Neuronal stem cell (in vitro differentiated cells): ENCODE results near the gene HBM.

ENCODE experiments used
- DNase-seq: peaks from one replicate; pipeline ENCODE4 v3.0.0-alpha.2; 2013; ENCODE audit warnings: low spot score
- H2AFZ ChIP-seq: one replicate; pipeline ENCODE4 v1.6.1; 2013; ENCODE audit warnings: mild to moderate bottlenecking, low read length, inconsistent platforms
- H2AK5ac ChIP-seq: 2 replicates; pipeline ENCODE4 v1.6.1; 2013; ENCODE audit warnings: low read depth, mild to moderate bottlenecking, inconsistent platforms, low read length, moderate library complexity, mixed read lengths
- H2BK120ac ChIP-seq: 2 replicates; pipeline ENCODE4 v1.6.1; 2013; ENCODE audit warnings: low read depth, mild to moderate bottlenecking, inconsistent platforms, low read length, moderate library complexity, mixed read lengths
- H2BK12ac ChIP-seq: one replicate; pipeline ENCODE4 v1.6.1; 2013; ENCODE audit warnings: low read length, inconsistent platforms
- H2BK15ac ChIP-seq: 2 replicates; pipeline ENCODE4 v1.6.1; 2013; ENCODE audit warnings: mild to moderate bottlenecking, low read length, inconsistent platforms, mixed read lengths
- H2BK5ac ChIP-seq: one replicate; pipeline ENCODE4 v1.6.1; 2013; ENCODE audit warnings: inconsistent platforms, mild to moderate bottlenecking, low read length, moderate library complexity
- H3K14ac ChIP-seq: one replicate; pipeline ENCODE4 v1.6.1; 2013; ENCODE audit warnings: low read length, inconsistent platforms
- H3K18ac ChIP-seq: 2 replicates; pipeline ENCODE4 v1.6.1; 2013; ENCODE audit warnings: low read length, inconsistent platforms
- H3K23ac ChIP-seq: 2 replicates; pipeline ENCODE4 v1.6.1; 2013; ENCODE audit warnings: low read depth, mild to moderate bottlenecking, mixed read lengths, low read length, inconsistent platforms; ENCODE audit not compliant: poor library complexity
- H3K27ac ChIP-seq: replicated peaks from 3 replicates; pipeline ENCODE4 v1.5.1; 2013; ENCODE audit warnings: low read length, inconsistent platforms
- H3K27me3 ChIP-seq, 3 experiments: 2 replicates each; pipeline ENCODE4 v1.6.1; 2013; ENCODE audit warnings: low read length in 3 of 3, mild to moderate bottlenecking in 2 of 3, inconsistent platforms in 1 of 3, low read depth in 1 of 3, mixed read lengths in 1 of 3, moderate library complexity in 1 of 3; ENCODE audit not compliant: control insufficient read depth in 3 of 3, insufficient read depth in 3 of 3
- H3K36me3 ChIP-seq, 2 donors: replicated peaks in 1 of 2; 2 replicates each; pipeline ENCODE4 v1.6.1; 2013; ENCODE audit warnings: low read length in 2 of 2; ENCODE audit not compliant: control insufficient read depth in 2 of 2, insufficient read depth in 2 of 2
- H3K4ac ChIP-seq: 2 replicates; pipeline ENCODE4 v1.6.1; 2013; ENCODE audit warnings: inconsistent platforms, mild to moderate bottlenecking, low read length, moderate library complexity
- H3K4me1 ChIP-seq, 2 donors: 1 replicate in 1 of 2; 2 replicates in 1 of 2; pipeline ENCODE4 v1.6.1; 2013; ENCODE audit warnings: low read length in 2 of 2, low read depth in 1 of 2; ENCODE audit not compliant: control insufficient read depth in 2 of 2, insufficient read depth in 1 of 2
- H3K4me2 ChIP-seq: one replicate; pipeline ENCODE4 v1.6.1; 2013; ENCODE audit warnings: mild to moderate bottlenecking, low read length, inconsistent platforms; ENCODE audit not compliant: insufficient read depth, poor library complexity, severe bottlenecking
- H3K4me3 ChIP-seq, 2 donors: 2 replicates each; pipeline ENCODE4 v1.5.1; 2013; ENCODE audit warnings: low read length in 2 of 2, mild to moderate bottlenecking in 2 of 2, inconsistent platforms in 1 of 2, moderate library complexity in 1 of 2
- H3K79me1 ChIP-seq: one replicate; pipeline ENCODE4 v1.6.1; 2013; ENCODE audit warnings: low read depth, mild to moderate bottlenecking, inconsistent platforms, low read length, moderate library complexity
- H3K9ac ChIP-seq: one replicate; pipeline ENCODE4 v1.6.1; 2013; ENCODE audit warnings: mild to moderate bottlenecking, low read depth, low read length, inconsistent platforms; ENCODE audit not compliant: poor library complexity
- H3K9me3 ChIP-seq, 2 donors: replicated peaks in 1 of 2; 2 replicates each; pipeline versions ENCODE3 to v1.6.1; 2013; ENCODE audit warnings: low read length in 2 of 2, mild to moderate bottlenecking in 2 of 2, inconsistent platforms in 1 of 2, low read depth in 1 of 2, mixed read lengths in 1 of 2, moderate library complexity in 1 of 2; ENCODE audit not compliant: control insufficient read depth in 2 of 2, insufficient read depth in 1 of 2
- H4K8ac ChIP-seq: one replicate; pipeline ENCODE4 v1.6.1; 2013; ENCODE audit warnings: low read depth, mild to moderate bottlenecking, inconsistent platforms, low read length, moderate library complexity
- H4K91ac ChIP-seq: one replicate; pipeline ENCODE4 v1.6.1; 2013; ENCODE audit warnings: low read length, low read depth, mild to moderate bottlenecking, inconsistent platforms; ENCODE audit not compliant: poor library complexity
- WGBS, 2 donors: extraction: QIAGEN DNeasy Blood & Tissue Kit; methylation state at CpG; one replicate each; pipeline ENCODE4 v1.1.7; 2013; ENCODE audit warnings: missing lambda C conversion rate in 2 of 2, mixed read lengths in 1 of 2; ENCODE audit not compliant: insufficient read length in 2 of 2, insufficient replicate concordance in 1 of 2; ENCODE audit errors: extremely low coverage in 2 of 2; 5-methylcytosine and 5-hydroxymethylcytosine counted together

The HBM gene

DNA sequence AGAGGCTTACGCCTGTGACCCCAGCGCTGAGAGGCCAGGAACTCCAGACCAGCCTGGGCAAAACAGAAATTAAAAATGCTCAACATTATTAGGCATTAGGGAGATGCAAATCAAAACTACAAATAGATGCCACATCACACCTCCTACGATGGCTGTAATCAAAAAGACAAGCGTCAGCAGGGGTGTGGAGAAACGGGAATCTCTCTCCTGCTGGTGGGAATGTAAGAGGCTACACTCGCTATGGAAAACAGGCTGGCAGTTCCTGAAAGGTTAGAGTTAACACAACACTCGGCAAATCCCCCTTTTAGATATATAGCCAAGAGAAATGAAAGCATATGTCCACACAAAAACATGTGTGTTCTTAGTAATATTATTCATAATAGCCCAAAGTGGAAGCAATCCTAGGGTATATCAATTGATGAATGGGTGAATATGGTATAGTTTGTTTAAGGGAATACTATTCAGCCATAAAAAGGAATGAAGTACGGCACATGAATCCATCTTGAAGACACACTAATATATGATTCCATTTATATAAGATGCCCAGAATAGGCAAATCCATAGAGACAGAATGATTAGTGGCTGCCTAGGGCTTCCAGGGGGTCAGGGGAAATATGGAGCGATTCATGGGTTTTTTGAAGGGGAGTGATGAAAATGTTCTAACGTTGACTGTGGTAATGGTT is 25.5 kb upstream of the HBM start:
- Histone ChIP-seq H3K23ac (no peak overlapping the region), H3K14ac (no peak overlapping the region), H2BK15ac (no peak overlapping the region), H3K4me1 (peaks cover 0 to 7% of the 10 kb centered on the region in 2 donors), H4K8ac (no peak overlapping the region), H3K18ac (no peak overlapping the region), H3K4ac (no peak overlapping the region), H2BK12ac (no peak overlapping the region), H3K4me3 (no peak overlapping the region), H2AFZ (no peak overlapping the region), H3K27me3 (no peaks in the 10 kb centered on the region), H3K9ac (no peak overlapping the region), H3K36me3 (no peaks in the 10 kb centered on the region), H3K4me2 (no peak overlapping the region), H3K9me3 (no peaks in the 10 kb centered on the region), H2BK5ac (no peak overlapping the region), H2BK120ac (no peak overlapping the region), H4K91ac (no peak overlapping the region), H3K79me1 (no peaks in the 10 kb centered on the region), H2AK5ac (no peak overlapping the region), H3K27ac (no peak overlapping the region)
- no peak for DNase-seq
- no CpG with 5 or more reads among the region's 10 CpGs for WGBS, 2 donors

DNA sequence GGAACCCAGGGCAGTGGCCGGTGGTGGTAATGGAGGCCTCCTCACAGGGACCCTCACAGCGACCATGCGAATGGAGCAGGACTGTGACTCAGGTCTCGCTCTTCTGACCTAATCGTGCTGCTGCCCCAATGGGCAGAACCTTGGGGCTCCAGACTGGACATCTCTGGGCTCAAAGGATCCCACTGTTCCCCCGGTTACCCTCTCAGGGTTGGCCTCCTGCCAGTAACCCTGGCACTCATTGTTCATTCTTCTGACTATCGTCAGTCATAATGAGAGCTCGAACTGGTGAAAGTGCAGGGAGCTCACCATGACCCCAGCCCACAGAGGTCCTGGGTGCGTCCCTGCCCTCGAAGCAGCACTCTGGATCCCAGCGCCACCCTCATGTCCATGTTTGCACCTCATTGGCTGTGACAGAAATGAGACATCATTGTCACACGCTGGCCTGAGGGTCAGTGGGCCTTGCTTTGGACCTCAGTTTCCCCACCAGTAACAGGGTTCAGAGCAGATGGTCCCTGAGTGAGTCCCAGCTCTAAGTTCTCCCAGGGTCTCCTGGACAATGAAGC is 23.3 kb upstream of the HBM start:
- Histone ChIP-seq H2BK5ac (no peak overlapping the region), H3K36me3 (no peaks in the 10 kb centered on the region), H4K8ac (no peak overlapping the region), H3K14ac (no peak overlapping the region), H2BK120ac (no peak overlapping the region), H3K9ac (peak overlapping the region; percentile 70), H3K4me2 (no peak overlapping the region), H3K27me3 (peaks cover 0 to 3% (median 0%) of the 10 kb centered on the region in 3 experiments), H3K9me3 (no peaks in the 10 kb centered on the region), H3K4me1 (peaks cover 0 to 7% of the 10 kb centered on the region in 2 donors), H2AFZ (no peak overlapping the region), H2AK5ac (no peak overlapping the region), H3K27ac (no peak overlapping the region), H3K4ac (no peak overlapping the region), H3K4me3 (no peak overlapping the region), H2BK15ac (peak overlapping the region; percentile 21), H3K18ac (no peak overlapping the region), H3K23ac (no peak overlapping the region), H4K91ac (peak overlapping the region; percentile 20), H2BK12ac (no peak overlapping the region), H3K79me1 (no peaks in the 10 kb centered on the region)
- no peak for DNase-seq
- no CpG with 5 or more reads among the region's 12 CpGs for WGBS, 2 donors

GRCh38 chr16:143047-143446 is 22.7 kb upstream of the HBM start:
- peak overlapping the region; percentile 66 for H2BK5ac ChIP-seq
- H3K4ac ChIP-seq, result no peak overlapping the region
- H3K9ac ChIP-seq, result no peak overlapping the region
- H2AFZ ChIP-seq, result peak overlapping the region; percentile 75
- no peak overlapping the region for H2BK120ac ChIP-seq
- peak overlapping the region; percentile 21 for H2BK15ac ChIP-seq
- H3K36me3 ChIP-seq, result no peaks in the 10 kb centered on the region
- no CpG with 5 or more reads among the region's 6 CpGs for WGBS, 2 donors
- H3K4me2 ChIP-seq, result no peak overlapping the region
- no peak overlapping the region for H3K14ac ChIP-seq
- peaks cover 0 to 7% of the 10 kb centered on the region in 2 donors for H3K4me1 ChIP-seq
- no peak overlapping the region for H4K91ac ChIP-seq
- no peak overlapping the region for H2BK12ac ChIP-seq
- DNase-seq, result no peak
- H3K27me3 ChIP-seq, result peaks cover 0 to 6% (median 0%) of the 10 kb centered on the region in 3 experiments
- no peak overlapping the region for H3K27ac ChIP-seq
- H3K18ac ChIP-seq, result no peak overlapping the region
- no peak overlapping the region for H2AK5ac ChIP-seq
- no peak overlapping the region for H3K4me3 ChIP-seq
- no peak overlapping the region for H3K23ac ChIP-seq
- no peaks in the 10 kb centered on the region for H3K79me1 ChIP-seq
- no peaks in the 10 kb centered on the region for H3K9me3 ChIP-seq
- H4K8ac ChIP-seq, result no peak overlapping the region

DNA sequence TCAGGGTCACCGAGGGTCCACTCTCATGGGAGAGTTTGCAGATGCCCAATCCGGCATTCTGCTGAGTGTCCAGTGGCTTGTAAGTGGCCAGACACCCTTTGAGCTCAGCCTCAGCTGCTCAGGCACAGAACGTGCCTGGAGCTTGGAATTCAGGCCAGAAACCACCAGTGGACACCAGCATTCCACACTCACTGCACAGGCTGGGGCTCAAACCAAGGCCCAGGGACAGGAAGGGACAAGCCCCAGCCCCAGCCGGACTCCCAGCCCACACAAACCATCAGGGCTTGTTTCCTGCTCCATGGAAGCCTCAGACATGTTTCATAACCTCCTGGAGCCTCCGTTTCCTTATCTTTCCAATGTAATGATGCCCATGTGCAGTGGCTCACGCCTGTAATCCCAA is 22.3 kb upstream of the HBM start:
- peaks cover 0 to 9% (median 0%) of the 10 kb centered on the region in 3 experiments for H3K27me3 ChIP-seq
- peak overlapping the region; percentile 75 for H2AFZ ChIP-seq
- H3K4me1 ChIP-seq, result peaks cover 0 to 7% of the 10 kb centered on the region in 2 donors
- no peak overlapping the region for H3K27ac ChIP-seq
- H3K14ac ChIP-seq, result no peak overlapping the region
- no peak overlapping the region for H3K9ac ChIP-seq
- no peak for DNase-seq
- no peak overlapping the region for H3K4ac ChIP-seq
- peak overlapping the region; percentile 21 for H2BK15ac ChIP-seq
- peak overlapping the region; percentile 66 for H2BK5ac ChIP-seq
- no peak overlapping the region for H3K18ac ChIP-seq
- WGBS, 2 donors, result no CpG with 5 or more reads among the region's 6 CpGs
- H3K9me3 ChIP-seq, result no peaks in the 10 kb centered on the region
- H4K8ac ChIP-seq, result no peak overlapping the region
- no peak overlapping the region for H3K4me3 ChIP-seq
- H2BK12ac ChIP-seq, result peak overlapping the region; percentile 25
- no peaks in the 10 kb centered on the region for H3K36me3 ChIP-seq
- H2BK120ac ChIP-seq, result no peak overlapping the region
- H3K4me2 ChIP-seq, result no peak overlapping the region
- no peak overlapping the region for H4K91ac ChIP-seq
- no peak overlapping the region for H3K23ac ChIP-seq
- H2AK5ac ChIP-seq, result peak overlapping the region; percentile 81
- H3K79me1 ChIP-seq, result no peaks in the 10 kb centered on the region
